Common myeloid progenitor, CD34-positive (primary cell): ENCODE data around the gene GLG1.
A peak's percentile ranks its signal among the peaks of the same experiment; 100 is the strongest.

Source experiments
- CTCF ChIA-PET: fragments of 350-600 bp; sonication (Branson Sonifier 250); formaldehyde crosslinking; loops from one replicate; lab custom pipeline; 2021; ENCODE audit warnings: antibody characterized with exemption; lab: Charles Lee
- POLR2A ChIA-PET: fragments of 350-600 bp; sonication (Branson Sonifier 250); formaldehyde crosslinking; loops from one replicate; lab custom pipeline; 2021; ENCODE audit warnings: antibody characterized with exemption; lab: Charles Lee
- DNase-seq, 3 donors: peaks; one replicate each; pipeline versions ENCODE4 v3.0.0 to v3.0.0-alpha.2; 2013
- H3K27ac ChIP-seq, 2 experiments: 1 replicate in 1 of 2; 2 replicates in 1 of 2; pipeline ENCODE4 v1.7.0; 2013; ENCODE audit warnings: inconsistent platforms in 2 of 2, low read length in 2 of 2, mild to moderate bottlenecking in 2 of 2, low read depth in 1 of 2, moderate library complexity in 1 of 2; ENCODE audit not compliant: severe bottlenecking in 2 of 2, insufficient read depth in 1 of 2, poor library complexity in 1 of 2
- H3K27me3 ChIP-seq, 5 experiments: replicated peaks in 2 of 5; 1 replicate in 3 of 5; 2 replicates in 2 of 5; pipeline versions ENCODE4 v1.6.1 to v1.7.0; 2013; ENCODE audit warnings: low read length in 4 of 5, mild to moderate bottlenecking in 2 of 5, moderate library complexity in 2 of 5, inconsistent platforms in 1 of 5; ENCODE audit not compliant: insufficient read depth in 5 of 5, control insufficient read depth in 4 of 5
- H3K36me3 ChIP-seq, 4 experiments: 1 replicate in 2 of 4; 2 replicates in 2 of 4; pipeline versions ENCODE4 v1.6.1 to v1.7.0; 2013; ENCODE audit warnings: low read length in 3 of 4, control low read depth in 1 of 4, mild to moderate bottlenecking in 1 of 4; ENCODE audit not compliant: control insufficient read depth in 4 of 4, insufficient read depth in 4 of 4
- H3K4me1 ChIP-seq, 4 experiments: 1 replicate in 3 of 4; 2 replicates in 1 of 4; pipeline versions ENCODE4 v1.6.1 to v1.7.1; 2013; ENCODE audit warnings: low read length in 3 of 4, mild to moderate bottlenecking in 3 of 4, control low read depth in 1 of 4, inconsistent platforms in 1 of 4, moderate library complexity in 1 of 4; ENCODE audit not compliant: control insufficient read depth in 4 of 4, insufficient read depth in 4 of 4; ENCODE audit errors: control extremely low read depth in 1 of 4
- H3K4me3 ChIP-seq, 7 experiments: 1 replicate in 4 of 7; 2 replicates in 3 of 7; pipeline versions ENCODE4 v1.5.1 to v1.7.0; 2013; ENCODE audit warnings: mild to moderate bottlenecking in 7 of 7, low read length in 6 of 7, moderate library complexity in 6 of 7, inconsistent platforms in 2 of 7, low read depth in 2 of 7, control low read depth in 1 of 7; ENCODE audit not compliant: insufficient read depth in 4 of 7, control insufficient read depth in 1 of 7; ENCODE audit errors: extremely low read depth in 1 of 7
- H3K9me3 ChIP-seq, 5 experiments: 1 replicate in 4 of 5; 2 replicates in 1 of 5; pipeline versions ENCODE4 v1.6.1 to v1.7.1; 2013; ENCODE audit warnings: low read length in 4 of 5, mild to moderate bottlenecking in 2 of 5, inconsistent platforms in 1 of 5, low read depth in 1 of 5, moderate library complexity in 1 of 5; ENCODE audit not compliant: control insufficient read depth in 4 of 5, insufficient read depth in 2 of 5; ENCODE audit errors: control extremely low read depth in 1 of 5
- WGBS: methylation state at CpG from one replicate; pipeline ENCODE4 v1.1.5; 2013; ENCODE audit not compliant: insufficient coverage; 5-methylcytosine and 5-hydroxymethylcytosine counted together

Gene GLG1

GRCh38 chr16:74465281-74465680 is 141.6 kb downstream of the GLG1 start:
- no peak for DNase-seq
- Histone ChIP-seq H3K36me3 (peaks cover 28 to 78% (median 52%) of the 10 kb centered on the region in 4 experiments), H3K4me1 (no peaks in the 10 kb centered on the region), H3K9me3 (no peaks in the 10 kb centered on the region), H3K27ac (no peak overlapping the region), H3K4me3 (no peak overlapping the region), H3K27me3 (no peaks in the 10 kb centered on the region)
- CTCF ChIA-PET = interaction anchor here (1.1 kb wide), 1 partner anchor 8 kb away, joined by 3 read pairs; no protein-coding TSS in a partner anchor
- WGBS = 98% methylated on average over 7 of the region's 7 CpGs
- POLR2A ChIA-PET = interaction anchor here (0.5 kb wide), 1 partner anchor 421 kb away, joined by 5 read pairs; no protein-coding TSS in a partner anchor

GRCh38 chr16:74463888-74464287 is 143.0 kb downstream of the GLG1 start:
- DNase-seq = peak in 1 of 3 donors; percentile 6
- H3K36me3 ChIP-seq = peaks cover 21 to 69% (median 46%) of the 10 kb centered on the region in 4 experiments
- H3K27ac ChIP-seq = no peak overlapping the region
- 100% methylated on average over 1 of the region's 2 CpGs for WGBS
- ChIA-PET CTCF (interaction anchor here (0.7 kb wide), 1 partner anchor 193 kb away, joined by 3 read pairs; no protein-coding TSS in a partner anchor), POLR2A (no interaction called here)
- no peaks in the 10 kb centered on the region for H3K27me3 ChIP-seq
- no peak overlapping the region for H3K4me3 ChIP-seq
- H3K4me1 ChIP-seq = no peaks in the 10 kb centered on the region
- H3K9me3 ChIP-seq = no peaks in the 10 kb centered on the region

- Histone ChIP-seq H3K4me3 (no peak overlapping the region), H3K36me3 (peaks cover 18 to 70% (median 44%) of the 10 kb centered on the region in 4 experiments), H3K27me3 (no peaks in the 10 kb centered on the region), H3K9me3 (no peaks in the 10 kb centered on the region), H3K4me1 (no peaks in the 10 kb centered on the region), H3K27ac (no peak overlapping the region)
- CTCF ChIA-PET = no interaction called here
- no peak for DNase-seq
- 100% methylated on average over 3 of the region's 4 CpGs for WGBS
- POLR2A ChIA-PET = no interaction called here
Observed at GRCh38 chr16:74462361-74462760, 144.6 kb downstream of the GLG1 start.

- H3K4me3 ChIP-seq = no peak overlapping the region
- H3K9me3 ChIP-seq = no peaks in the 10 kb centered on the region
- POLR2A ChIA-PET = no interaction called here
- CTCF ChIA-PET = no interaction called here
- WGBS = 94% methylated on average over 9 of the region's 9 CpGs
- H3K36me3 ChIP-seq = peaks cover 16 to 65% (median 44%) of the 10 kb centered on the region in 4 experiments
- DNase-seq = no peak
- no peaks in the 10 kb centered on the region for H3K4me1 ChIP-seq
- H3K27me3 ChIP-seq = no peaks in the 10 kb centered on the region
- H3K27ac ChIP-seq = no peak overlapping the region
Observed at GRCh38 chr16:74461826-74462225, 145.1 kb downstream of the GLG1 start.

DNA sequence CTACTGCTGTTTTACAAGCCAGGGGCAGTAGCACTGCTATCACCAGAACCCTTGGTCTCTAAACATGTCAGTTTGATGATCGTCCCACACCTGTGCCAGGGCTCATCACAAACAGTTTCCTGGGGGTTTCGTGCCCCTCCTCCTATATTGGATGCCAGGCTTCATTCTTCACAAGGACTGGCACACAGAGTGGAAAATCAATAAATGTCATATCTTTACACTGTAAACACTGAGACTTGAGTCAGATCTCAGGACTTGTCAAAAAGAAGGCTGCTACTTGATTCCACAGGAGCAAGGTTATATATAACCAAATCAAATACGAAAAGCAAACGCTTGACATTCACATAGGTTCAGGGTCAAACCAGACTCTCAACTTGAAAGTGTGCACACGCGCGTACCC is 146.4 kb downstream of the GLG1 start:
- Histone ChIP-seq H3K4me3 (no peak overlapping the region), H3K27ac (no peak overlapping the region), H3K27me3 (no peaks in the 10 kb centered on the region), H3K36me3 (peaks cover 23 to 67% (median 55%) of the 10 kb centered on the region in 4 experiments), H3K4me1 (no peaks in the 10 kb centered on the region), H3K9me3 (no peaks in the 10 kb centered on the region)
- ChIA-PET POLR2A (no interaction called here), CTCF (no interaction called here)
- DNase-seq = no peak
- 100% methylated on average over 7 of the region's 7 CpGs for WGBS

GRCh38 chr16:74456290-74456625 is 150.7 kb downstream of the GLG1 start:
- Histone ChIP-seq H3K27me3 (no peaks in the 10 kb centered on the region), H3K36me3 (peaks cover 17 to 60% (median 47%) of the 10 kb centered on the region in 4 experiments), H3K9me3 (no peaks in the 10 kb centered on the region), H3K4me1 (no peaks in the 10 kb centered on the region), H3K4me3 (no peak overlapping the region), H3K27ac (no peak overlapping the region)
- POLR2A ChIA-PET = no interaction called here
- 98% methylated on average over 16 of the region's 16 CpGs for WGBS
- DNase-seq = no peak
- CTCF ChIA-PET = no interaction called here

DNA sequence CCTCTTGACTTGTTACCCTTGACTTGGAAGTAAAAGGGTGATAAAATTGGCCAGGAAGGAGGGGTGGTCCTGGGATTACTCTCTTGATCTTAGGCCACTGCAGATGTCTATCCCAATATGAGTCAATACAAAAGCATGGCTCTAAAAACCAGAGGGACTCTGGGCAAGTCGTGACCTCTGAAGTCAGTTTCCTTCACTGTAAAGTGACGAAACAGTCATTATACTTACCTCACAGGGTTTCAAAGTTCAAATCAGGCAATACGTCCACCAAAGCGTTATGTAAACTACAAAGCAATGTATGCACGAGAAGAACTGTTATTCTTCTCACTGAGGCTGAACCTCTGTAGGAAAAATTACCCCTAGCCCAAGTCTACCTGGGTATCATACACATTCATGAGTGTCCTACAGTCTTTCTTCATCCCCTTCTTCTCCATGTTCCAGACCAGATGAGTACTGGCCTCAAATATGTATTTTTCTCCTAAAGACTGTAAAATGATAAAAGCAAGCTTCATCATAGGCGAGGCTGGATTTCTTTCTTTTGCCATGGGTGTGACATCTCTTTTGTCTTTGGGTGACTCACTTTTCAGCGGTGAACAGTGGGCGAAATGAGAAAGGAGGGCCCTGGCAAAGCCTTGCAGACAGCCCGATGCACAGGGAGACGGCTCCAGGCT is 151.2 kb downstream of the GLG1 start:
- POLR2A ChIA-PET = no interaction called here
- H3K4me1 ChIP-seq = no peaks in the 10 kb centered on the region
- CTCF ChIA-PET = no interaction called here
- 97% methylated on average over 5 of the region's 10 CpGs for WGBS
- no peak overlapping the region for H3K4me3 ChIP-seq
- no peak overlapping the region for H3K27ac ChIP-seq
- no peaks in the 10 kb centered on the region for H3K9me3 ChIP-seq
- H3K27me3 ChIP-seq = no peaks in the 10 kb centered on the region
- H3K36me3 ChIP-seq = peaks cover 15 to 60% (median 48%) of the 10 kb centered on the region in 4 experiments
- DNase-seq = no peak
